ENCODE results near the gene NFE2L3.

The NFE2L3 gene

DNA sequence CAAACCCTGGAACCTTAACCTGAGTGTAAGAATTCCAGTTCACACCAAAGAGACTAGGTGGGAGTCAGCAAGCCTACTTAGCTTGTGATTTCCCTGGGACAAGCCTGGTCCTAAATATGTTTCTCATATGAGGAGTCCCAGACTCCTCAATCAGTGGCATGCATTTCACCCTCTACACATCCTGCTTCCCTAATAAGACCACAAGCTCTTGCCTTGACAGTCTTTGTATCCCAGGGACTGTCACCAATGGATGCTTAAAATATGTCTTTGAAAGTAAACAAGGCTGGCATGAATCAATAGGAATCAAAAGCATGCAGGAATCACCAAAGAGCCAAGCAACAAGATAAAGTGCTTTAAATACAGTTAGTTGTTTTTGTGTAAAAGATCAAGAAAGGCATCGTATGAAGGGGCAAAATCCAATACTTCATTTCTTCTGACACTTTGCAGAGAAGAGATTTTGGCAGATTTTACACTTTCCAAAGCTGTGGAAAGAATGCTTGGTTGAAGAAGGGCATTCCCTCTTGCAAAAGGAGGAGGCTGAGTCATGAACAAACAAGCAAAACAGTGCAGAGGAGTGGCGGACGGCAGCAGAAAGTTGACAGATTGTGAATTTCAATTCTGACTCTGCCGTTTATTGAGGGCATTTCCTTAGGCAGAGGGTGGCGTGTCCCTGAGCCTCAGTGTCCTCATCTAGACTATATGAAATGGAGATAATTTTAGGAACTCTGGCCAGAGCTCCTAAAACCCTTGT lies 8.5 kb upstream of the NFE2L3 start:
- Histone ChIP-seq H3K4me1 (ENCODE audit: insufficient read depth, low read length) (no peaks in the 10 kb centered on the region), H3K4me3 (ENCODE audit: low read depth in 1 of 2, low read length in 2 of 2) (no peak overlapping the region), H2AFZ (ENCODE audit: low read depth, low read length) (no peak overlapping the region), H3K9ac (ENCODE audit: low read depth, low read length) (no peak overlapping the region), H3K79me2 (ENCODE audit: insufficient read depth, low read length) (no peaks in the 10 kb centered on the region), H4K20me1 (ENCODE audit: insufficient read depth, low read length) (no peaks in the 10 kb centered on the region), H3K4me2 (ENCODE audit: insufficient read depth, low read length) (no peak overlapping the region), H3K27me3 (ENCODE audit: insufficient read depth, low read length, poor library complexity) (no peaks in the 10 kb centered on the region), H3K9me3 (ENCODE audit: insufficient read depth, low read length, severe bottlenecking) (no peaks in the 10 kb centered on the region), H3K27ac (ENCODE audit: low read length) (no peak overlapping the region), H3K36me3 (ENCODE audit: insufficient read depth, low read length) (no peaks in the 10 kb centered on the region)
- DNase-seq = no peak
- TF ChIP-seq, protein P1, sequence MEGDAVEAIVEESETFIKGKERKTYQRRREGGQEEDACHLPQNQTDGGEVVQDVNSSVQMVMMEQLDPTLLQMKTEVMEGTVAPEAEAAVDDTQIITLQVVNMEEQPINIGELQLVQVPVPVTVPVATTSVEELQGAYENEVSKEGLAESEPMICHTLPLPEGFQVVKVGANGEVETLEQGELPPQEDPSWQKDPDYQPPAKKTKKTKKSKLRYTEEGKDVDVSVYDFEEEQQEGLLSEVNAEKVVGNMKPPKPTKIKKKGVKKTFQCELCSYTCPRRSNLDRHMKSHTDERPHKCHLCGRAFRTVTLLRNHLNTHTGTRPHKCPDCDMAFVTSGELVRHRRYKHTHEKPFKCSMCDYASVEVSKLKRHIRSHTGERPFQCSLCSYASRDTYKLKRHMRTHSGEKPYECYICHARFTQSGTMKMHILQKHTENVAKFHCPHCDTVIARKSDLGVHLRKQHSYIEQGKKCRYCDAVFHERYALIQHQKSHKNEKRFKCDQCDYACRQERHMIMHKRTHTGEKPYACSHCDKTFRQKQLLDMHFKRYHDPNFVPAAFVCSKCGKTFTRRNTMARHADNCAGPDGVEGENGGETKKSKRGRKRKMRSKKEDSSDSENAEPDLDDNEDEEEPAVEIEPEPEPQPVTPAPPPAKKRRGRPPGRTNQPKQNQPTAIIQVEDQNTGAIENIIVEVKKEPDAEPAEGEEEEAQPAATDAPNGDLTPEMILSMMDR (IDR thresholded peaks at IDR 0.05; ENCODE audit: borderline replicate concordance, extremely low read depth, low read length, poor library complexity, severe bottlenecking) = no peak
- TF ChIP-seq EZH2 (IDR thresholded peaks at IDR 0.05; ENCODE audit: borderline replicate concordance, low read depth, low read length, severe bottlenecking) = no peak
- no peak for ATAC-seq (ENCODE audit: insufficient read depth, low read depth)

DNA sequence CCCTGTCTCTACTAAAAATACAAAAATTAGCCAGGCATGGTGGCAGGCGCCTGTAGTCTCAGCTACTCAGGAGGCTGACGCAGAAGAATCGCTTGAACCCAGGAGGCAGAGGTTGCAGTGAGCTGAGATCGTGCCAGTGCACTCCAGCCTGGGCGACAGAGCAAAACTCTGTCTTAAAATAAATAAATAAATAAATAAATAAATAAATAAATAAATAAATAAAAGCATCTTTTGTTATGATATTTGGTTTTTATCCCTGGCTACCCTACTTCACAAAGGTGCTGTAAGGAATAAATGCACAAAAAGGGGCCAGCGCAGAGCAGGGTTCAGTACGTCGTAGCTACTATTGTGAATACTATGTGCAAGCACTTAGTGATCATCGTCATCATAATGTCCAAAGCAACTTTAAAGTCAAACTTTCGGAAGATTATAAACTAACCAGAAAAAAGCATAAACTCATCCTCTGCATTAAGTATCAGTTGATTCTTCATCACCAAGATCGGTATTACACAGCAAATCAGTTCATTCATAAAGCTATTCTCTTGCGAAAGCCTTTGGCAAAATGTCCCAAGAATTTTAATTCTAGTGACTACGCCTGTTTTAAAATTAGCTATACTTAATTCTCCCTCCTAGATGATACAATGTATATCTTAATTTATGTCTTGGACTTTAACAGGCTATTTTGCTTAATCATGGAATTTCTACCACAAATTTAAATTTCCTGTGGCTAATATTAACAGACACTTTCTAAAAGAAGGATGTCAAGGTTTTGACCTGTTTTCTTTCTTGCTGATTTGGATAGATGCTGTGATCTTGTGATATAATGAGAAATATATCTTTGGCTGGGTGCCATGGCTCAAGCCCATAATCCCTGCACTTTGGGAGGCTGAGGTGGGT lies 7.6 kb upstream of the NFE2L3 start:
- Histone ChIP-seq H3K4me3 (ENCODE audit: low read depth in 1 of 2, low read length in 2 of 2) (no peak overlapping the region), H3K9ac (ENCODE audit: low read depth, low read length) (no peak overlapping the region), H3K4me1 (ENCODE audit: insufficient read depth, low read length) (no peaks in the 10 kb centered on the region), H2AFZ (ENCODE audit: low read depth, low read length) (no peak overlapping the region), H3K36me3 (ENCODE audit: insufficient read depth, low read length) (no peaks in the 10 kb centered on the region), H3K27ac (ENCODE audit: low read length) (no peak overlapping the region), H3K79me2 (ENCODE audit: insufficient read depth, low read length) (no peaks in the 10 kb centered on the region), H3K9me3 (ENCODE audit: insufficient read depth, low read length, severe bottlenecking) (no peaks in the 10 kb centered on the region), H4K20me1 (ENCODE audit: insufficient read depth, low read length) (no peaks in the 10 kb centered on the region), H3K27me3 (ENCODE audit: insufficient read depth, low read length, poor library complexity) (no peaks in the 10 kb centered on the region), H3K4me2 (ENCODE audit: insufficient read depth, low read length) (no peak overlapping the region)
- DNase-seq (no peak), ATAC-seq (ENCODE audit: insufficient read depth, low read depth) (no peak)
- no peak for TF ChIP-seq EZH2 (IDR thresholded peaks at IDR 0.05; ENCODE audit: borderline replicate concordance, low read depth, low read length, severe bottlenecking)
- TF ChIP-seq, protein P1 (IDR thresholded peaks at IDR 0.05; ENCODE audit: borderline replicate concordance, extremely low read depth, low read length, poor library complexity, severe bottlenecking) = no peak

- Histone ChIP-seq H3K4me2 (ENCODE audit: insufficient read depth, low read length) (no peak overlapping the region), H3K36me3 (ENCODE audit: insufficient read depth, low read length) (no peaks in the 10 kb centered on the region), H3K4me3 (ENCODE audit: low read depth in 1 of 2, low read length in 2 of 2) (no peak overlapping the region), H3K79me2 (ENCODE audit: insufficient read depth, low read length) (no peaks in the 10 kb centered on the region), H2AFZ (ENCODE audit: low read depth, low read length) (no peak overlapping the region), H3K9ac (ENCODE audit: low read depth, low read length) (no peak overlapping the region), H3K27ac (ENCODE audit: low read length) (no peak overlapping the region), H3K9me3 (ENCODE audit: insufficient read depth, low read length, severe bottlenecking) (no peaks in the 10 kb centered on the region), H3K4me1 (ENCODE audit: insufficient read depth, low read length) (no peaks in the 10 kb centered on the region), H4K20me1 (ENCODE audit: insufficient read depth, low read length) (no peaks in the 10 kb centered on the region), H3K27me3 (ENCODE audit: insufficient read depth, low read length, poor library complexity) (no peaks in the 10 kb centered on the region)
- TF ChIP-seq, protein P1 (IDR thresholded peaks at IDR 0.05; ENCODE audit: borderline replicate concordance, extremely low read depth, low read length, poor library complexity, severe bottlenecking) = no peak
- no peak for TF ChIP-seq EZH2 (IDR thresholded peaks at IDR 0.05; ENCODE audit: borderline replicate concordance, low read depth, low read length, severe bottlenecking)
- ATAC-seq (ENCODE audit: insufficient read depth, low read depth) (no peak), DNase-seq (no peak)
Measured at GRCh38 chr7:26145238-26145637, 6.8 kb upstream of the NFE2L3 start.

Data from DND-41 (cell line).